ENCODE measurements around the gene SPATA46.

SPATA46 gene

GRCh38 chr1:162388615-162389014, 12.0 kb upstream of the SPATA46 start:
- ChIA-PET CTCF (interaction anchor here (5.9 kb wide), 1 partner anchor 333 kb away, joined by 38 read pairs; no protein-coding TSS in a partner anchor), POLR2A (no interaction called here)
- DNase-seq (ENCODE audit: low read depth, low spot score): no peak
- TF ChIP-seq CTCF (IDR thresholded peaks at IDR 0.05; ENCODE audit: insufficient read depth, low read length, missing control alignments): no peak
- no peak overlapping the region for H3K4me3 ChIP-seq (ENCODE audit: low read depth, low read length)

GRCh38 chr1:162388083-162388594, 11.5 kb upstream of the SPATA46 start:
- no peak for TF ChIP-seq CTCF (IDR thresholded peaks at IDR 0.05; ENCODE audit: insufficient read depth, low read length, missing control alignments)
- ChIA-PET POLR2A (no interaction called here), CTCF (interaction anchor here (5.9 kb wide), 1 partner anchor 332 kb away, joined by 38 read pairs; no protein-coding TSS in a partner anchor)
- no peak for DNase-seq (ENCODE audit: low read depth, low spot score)
- H3K4me3 ChIP-seq (ENCODE audit: low read depth, low read length): no peak overlapping the region

GRCh38 chr1:162387226-162388082, 10.8 kb upstream of the SPATA46 start:
- ChIA-PET POLR2A (no interaction called here), CTCF (interaction anchor here (0.9 kb wide), 1 partner anchor 11 kb away, joined by 3 read pairs; no protein-coding TSS in a partner anchor)

GRCh38 chr1:162386292-162387225, 9.9 kb upstream of the SPATA46 start:
- ChIA-PET CTCF (interaction anchor here (0.9 kb wide), 1 partner anchor 12 kb away, joined by 3 read pairs; no protein-coding TSS in a partner anchor), POLR2A (no interaction called here)
- no peak for TF ChIP-seq CTCF (IDR thresholded peaks at IDR 0.05; ENCODE audit: insufficient read depth, low read length, missing control alignments)
- no peak for DNase-seq (ENCODE audit: low read depth, low spot score)
- no peak overlapping the region for H3K4me3 ChIP-seq (ENCODE audit: low read depth, low read length)

More at GRCh38 chr1:162387226-162388082, 10.8 kb upstream of the SPATA46 start:
- H3K4me3 ChIP-seq (ENCODE audit: low read depth, low read length): no peak overlapping the region
- no peak for DNase-seq (ENCODE audit: low read depth, low spot score)
- TF ChIP-seq CTCF (IDR thresholded peaks at IDR 0.05; ENCODE audit: insufficient read depth, low read length, missing control alignments): no peak

- DNase-seq (ENCODE audit: low read depth, low spot score): no peak
- no peak for TF ChIP-seq CTCF (IDR thresholded peaks at IDR 0.05; ENCODE audit: insufficient read depth, low read length, missing control alignments)
- no peak overlapping the region for H3K4me3 ChIP-seq (ENCODE audit: low read depth, low read length)
- ChIA-PET POLR2A (no interaction called here), CTCF (no interaction called here)
These were observed 9.0 kb upstream of the SPATA46 start for GRCh38 chr1:162385702-162386101.
